ENCODE data around the gene PSTPIP1. TPM values are rescaled to one million over a fixed set of nuclear protein-coding genes. Genes with fewer than 3 reads are reported as not detected.

Gene PSTPIP1
- total and polyA plus RNA-seq, 2 of the 13 experiments (the other 11 are each of a cell fraction or from before 2014, with no cell fraction given), result 4.4 to 8.7 TPM

DNA sequence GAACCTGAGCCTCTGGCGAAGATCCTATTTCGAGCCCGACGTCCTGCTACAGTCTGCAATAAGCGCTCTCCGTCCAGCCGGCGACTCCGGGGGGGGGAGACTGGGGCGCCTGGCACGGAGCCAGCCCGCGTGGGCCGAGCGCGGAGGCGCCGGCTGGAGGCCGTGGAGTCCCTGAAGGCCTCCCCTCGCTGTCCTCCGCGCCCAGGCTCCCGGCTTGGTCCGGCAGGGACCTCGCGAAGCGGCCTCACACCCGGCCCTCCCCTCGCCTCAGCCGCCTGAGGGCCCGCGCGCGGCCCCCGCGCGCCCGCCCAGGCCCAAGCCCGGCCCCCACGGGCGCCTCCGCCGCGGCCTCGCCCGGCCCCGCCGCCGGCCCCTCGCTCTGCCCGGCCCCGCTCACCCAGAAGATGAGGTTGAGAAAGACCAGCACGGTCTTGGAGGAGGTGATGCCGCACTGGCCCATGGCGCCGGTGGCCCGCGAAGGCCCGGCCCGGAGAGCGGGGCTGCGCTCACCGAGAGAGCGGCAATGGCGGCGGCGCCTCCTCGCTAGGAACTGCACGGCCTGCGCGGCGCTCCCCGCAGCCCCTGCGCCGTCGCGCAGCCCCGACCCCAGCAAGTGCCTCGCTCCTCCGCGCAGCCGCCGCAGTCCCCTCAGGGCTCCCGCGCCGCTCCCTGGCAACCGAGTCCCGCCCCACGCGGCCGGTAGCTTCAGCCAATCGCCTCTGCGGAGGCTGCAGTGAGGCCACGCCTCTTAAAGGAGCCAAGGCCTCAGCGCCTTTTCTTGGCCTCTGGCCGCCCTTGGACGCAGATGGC, 75.8 kb downstream of the PSTPIP1 start, which contains the start of gene TSPAN3 (continued):
- TF ChIP-seq, protein P1, sequence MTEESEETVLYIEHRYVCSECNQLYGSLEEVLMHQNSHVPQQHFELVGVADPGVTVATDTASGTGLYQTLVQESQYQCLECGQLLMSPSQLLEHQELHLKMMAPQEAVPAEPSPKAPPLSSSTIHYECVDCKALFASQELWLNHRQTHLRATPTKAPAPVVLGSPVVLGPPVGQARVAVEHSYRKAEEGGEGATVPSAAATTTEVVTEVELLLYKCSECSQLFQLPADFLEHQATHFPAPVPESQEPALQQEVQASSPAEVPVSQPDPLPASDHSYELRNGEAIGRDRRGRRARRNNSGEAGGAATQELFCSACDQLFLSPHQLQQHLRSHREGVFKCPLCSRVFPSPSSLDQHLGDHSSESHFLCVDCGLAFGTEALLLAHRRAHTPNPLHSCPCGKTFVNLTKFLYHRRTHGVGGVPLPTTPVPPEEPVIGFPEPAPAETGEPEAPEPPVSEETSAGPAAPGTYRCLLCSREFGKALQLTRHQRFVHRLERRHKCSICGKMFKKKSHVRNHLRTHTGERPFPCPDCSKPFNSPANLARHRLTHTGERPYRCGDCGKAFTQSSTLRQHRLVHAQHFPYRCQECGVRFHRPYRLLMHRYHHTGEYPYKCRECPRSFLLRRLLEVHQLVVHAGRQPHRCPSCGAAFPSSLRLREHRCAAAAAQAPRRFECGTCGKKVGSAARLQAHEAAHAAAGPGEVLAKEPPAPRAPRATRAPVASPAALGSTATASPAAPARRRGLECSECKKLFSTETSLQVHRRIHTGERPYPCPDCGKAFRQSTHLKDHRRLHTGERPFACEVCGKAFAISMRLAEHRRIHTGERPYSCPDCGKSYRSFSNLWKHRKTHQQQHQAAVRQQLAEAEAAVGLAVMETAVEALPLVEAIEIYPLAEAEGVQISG (CRISPR knock-in tag; IDR thresholded peaks at IDR 0.05), result peak; percentile 43
- TF ChIP-seq CAMTA2 (CRISPR knock-in tag; IDR thresholded peaks at IDR 0.05; ENCODE audit: borderline replicate concordance) (no peak), SP1 (IDR thresholded peaks at IDR 0.05) (no peak), SP1 (CRISPR knock-in tag; IDR thresholded peaks at IDR 0.05) (peak; percentile 96), SALL2 (CRISPR knock-in tag; IDR thresholded peaks at IDR 0.05) (peak; percentile 56), ZNF431 (CRISPR knock-in tag; IDR thresholded peaks at IDR 0.05; ENCODE audit: borderline replicate concordance, low read depth) (0 out of 2 replicates have a peak, but pooled peaks have one; percentile 61), RAD21 (CRISPR knock-in tag; IDR thresholded peaks at IDR 0.05) (0 out of 2 replicates have a peak, but pooled peaks have one; percentile 14), ZNF160 (CRISPR knock-in tag; IDR thresholded peaks at IDR 0.05) (peak; percentile 27; the same call in 1 of the 2 replicates), ZMYM4 (CRISPR knock-in tag; IDR thresholded peaks at IDR 0.05) (peak; percentile 84), CHD4 (IDR thresholded peaks at IDR 0.05; ENCODE audit: borderline replicate concordance, low read length) (no peak), TAF15 (IDR thresholded peaks at IDR 0.05; ENCODE audit: low read depth, low read length, poor library complexity, severe bottlenecking) (no peak), ZFX (CRISPR knock-in tag; IDR thresholded peaks at IDR 0.05; ENCODE audit: low read depth) (peak; percentile 93)
- TF ChIP-seq, protein P2, sequence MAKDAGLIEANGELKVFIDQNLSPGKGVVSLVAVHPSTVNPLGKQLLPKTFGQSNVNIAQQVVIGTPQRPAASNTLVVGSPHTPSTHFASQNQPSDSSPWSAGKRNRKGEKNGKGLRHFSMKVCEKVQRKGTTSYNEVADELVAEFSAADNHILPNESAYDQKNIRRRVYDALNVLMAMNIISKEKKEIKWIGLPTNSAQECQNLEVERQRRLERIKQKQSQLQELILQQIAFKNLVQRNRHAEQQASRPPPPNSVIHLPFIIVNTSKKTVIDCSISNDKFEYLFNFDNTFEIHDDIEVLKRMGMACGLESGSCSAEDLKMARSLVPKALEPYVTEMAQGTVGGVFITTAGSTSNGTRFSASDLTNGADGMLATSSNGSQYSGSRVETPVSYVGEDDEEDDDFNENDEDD (CRISPR knock-in tag; IDR thresholded peaks at IDR 0.05; ENCODE audit: borderline replicate concordance), result peak; percentile 81; the same call in 1 of the 2 replicates
- TF ChIP-seq, protein P3, sequence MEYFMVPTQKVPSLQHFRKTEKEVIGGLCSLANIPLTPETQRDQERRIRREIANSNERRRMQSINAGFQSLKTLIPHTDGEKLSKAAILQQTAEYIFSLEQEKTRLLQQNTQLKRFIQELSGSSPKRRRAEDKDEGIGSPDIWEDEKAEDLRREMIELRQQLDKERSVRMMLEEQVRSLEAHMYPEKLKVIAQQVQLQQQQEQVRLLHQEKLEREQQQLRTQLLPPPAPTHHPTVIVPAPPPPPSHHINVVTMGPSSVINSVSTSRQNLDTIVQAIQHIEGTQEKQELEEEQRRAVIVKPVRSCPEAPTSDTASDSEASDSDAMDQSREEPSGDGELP (IDR thresholded peaks at IDR 0.05; ENCODE audit: borderline replicate concordance, low read depth), result no peak
- TF ChIP-seq, protein P4, sequence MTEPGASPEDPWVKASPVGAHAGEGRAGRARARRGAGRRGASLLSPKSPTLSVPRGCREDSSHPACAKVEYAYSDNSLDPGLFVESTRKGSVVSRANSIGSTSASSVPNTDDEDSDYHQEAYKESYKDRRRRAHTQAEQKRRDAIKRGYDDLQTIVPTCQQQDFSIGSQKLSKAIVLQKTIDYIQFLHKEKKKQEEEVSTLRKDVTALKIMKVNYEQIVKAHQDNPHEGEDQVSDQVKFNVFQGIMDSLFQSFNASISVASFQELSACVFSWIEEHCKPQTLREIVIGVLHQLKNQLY (CRISPR knock-in tag; IDR thresholded peaks at IDR 0.05), result no peak; the same call in 1 of the 2 replicates
- TF ChIP-seq, protein P5, sequence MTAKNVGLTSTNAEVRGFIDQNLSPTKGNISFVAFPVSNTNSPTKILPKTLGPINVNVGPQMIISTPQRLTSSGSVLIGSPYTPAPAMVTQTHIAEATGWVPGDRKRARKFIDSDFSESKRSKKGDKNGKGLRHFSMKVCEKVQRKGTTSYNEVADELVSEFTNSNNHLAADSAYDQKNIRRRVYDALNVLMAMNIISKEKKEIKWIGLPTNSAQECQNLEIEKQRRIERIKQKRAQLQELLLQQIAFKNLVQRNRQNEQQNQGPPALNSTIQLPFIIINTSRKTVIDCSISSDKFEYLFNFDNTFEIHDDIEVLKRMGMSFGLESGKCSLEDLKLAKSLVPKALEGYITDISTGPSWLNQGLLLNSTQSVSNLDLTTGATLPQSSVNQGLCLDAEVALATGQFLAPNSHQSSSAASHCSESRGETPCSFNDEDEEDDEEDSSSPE (CRISPR knock-in tag; IDR thresholded peaks at IDR 0.05), result peak; percentile 80
- TF ChIP-seq, protein P6, sequence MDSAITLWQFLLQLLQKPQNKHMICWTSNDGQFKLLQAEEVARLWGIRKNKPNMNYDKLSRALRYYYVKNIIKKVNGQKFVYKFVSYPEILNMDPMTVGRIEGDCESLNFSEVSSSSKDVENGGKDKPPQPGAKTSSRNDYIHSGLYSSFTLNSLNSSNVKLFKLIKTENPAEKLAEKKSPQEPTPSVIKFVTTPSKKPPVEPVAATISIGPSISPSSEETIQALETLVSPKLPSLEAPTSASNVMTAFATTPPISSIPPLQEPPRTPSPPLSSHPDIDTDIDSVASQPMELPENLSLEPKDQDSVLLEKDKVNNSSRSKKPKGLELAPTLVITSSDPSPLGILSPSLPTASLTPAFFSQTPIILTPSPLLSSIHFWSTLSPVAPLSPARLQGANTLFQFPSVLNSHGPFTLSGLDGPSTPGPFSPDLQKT (CRISPR knock-in tag; IDR thresholded peaks at IDR 0.05; ENCODE audit: borderline replicate concordance), result no peak
- TF ChIP-seq, protein P7, sequence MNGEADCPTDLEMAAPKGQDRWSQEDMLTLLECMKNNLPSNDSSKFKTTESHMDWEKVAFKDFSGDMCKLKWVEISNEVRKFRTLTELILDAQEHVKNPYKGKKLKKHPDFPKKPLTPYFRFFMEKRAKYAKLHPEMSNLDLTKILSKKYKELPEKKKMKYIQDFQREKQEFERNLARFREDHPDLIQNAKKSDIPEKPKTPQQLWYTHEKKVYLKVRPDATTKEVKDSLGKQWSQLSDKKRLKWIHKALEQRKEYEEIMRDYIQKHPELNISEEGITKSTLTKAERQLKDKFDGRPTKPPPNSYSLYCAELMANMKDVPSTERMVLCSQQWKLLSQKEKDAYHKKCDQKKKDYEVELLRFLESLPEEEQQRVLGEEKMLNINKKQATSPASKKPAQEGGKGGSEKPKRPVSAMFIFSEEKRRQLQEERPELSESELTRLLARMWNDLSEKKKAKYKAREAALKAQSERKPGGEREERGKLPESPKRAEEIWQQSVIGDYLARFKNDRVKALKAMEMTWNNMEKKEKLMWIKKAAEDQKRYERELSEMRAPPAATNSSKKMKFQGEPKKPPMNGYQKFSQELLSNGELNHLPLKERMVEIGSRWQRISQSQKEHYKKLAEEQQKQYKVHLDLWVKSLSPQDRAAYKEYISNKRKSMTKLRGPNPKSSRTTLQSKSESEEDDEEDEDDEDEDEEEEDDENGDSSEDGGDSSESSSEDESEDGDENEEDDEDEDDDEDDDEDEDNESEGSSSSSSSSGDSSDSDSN (CRISPR knock-in tag; IDR thresholded peaks at IDR 0.05), result peak; percentile 78; the same call in 1 of the 2 replicates

Data from HepG2 (cell line).